Upper lobe of left lung (tissue), 4 donors: ENCODE results near the gene VAV1.

Experiments
- POLR2A ChIP-seq, 4 donors: fragments of 450-650 bp; IDR thresholded peaks; one replicate each; pipeline ENCODE4 v1.5.1; 2016 to 2017; ENCODE audit warnings: antibody characterized with exemption in 4 of 4, mild to moderate bottlenecking in 2 of 4
- POLR2AphosphoS5 ChIP-seq, 2 donors: sonication (generic); formaldehyde crosslinking; IDR thresholded peaks; one replicate each; pipeline ENCODE4 v1.5.1; 2017; ENCODE audit warnings: antibody characterized with exemption in 2 of 2
- TF ChIP-seq, protein P1 (sequence below), 6 experiments: fragments of 450-650 bp in 4 of 6; fragments of 200-600 bp in 2 of 6; sonication (generic) in 2 of 6; IDR thresholded peaks; one replicate each; pipeline ENCODE4 v1.5.1; 2016 to 2019; ENCODE audit warnings: antibody characterized with exemption in 6 of 6

DNA sequence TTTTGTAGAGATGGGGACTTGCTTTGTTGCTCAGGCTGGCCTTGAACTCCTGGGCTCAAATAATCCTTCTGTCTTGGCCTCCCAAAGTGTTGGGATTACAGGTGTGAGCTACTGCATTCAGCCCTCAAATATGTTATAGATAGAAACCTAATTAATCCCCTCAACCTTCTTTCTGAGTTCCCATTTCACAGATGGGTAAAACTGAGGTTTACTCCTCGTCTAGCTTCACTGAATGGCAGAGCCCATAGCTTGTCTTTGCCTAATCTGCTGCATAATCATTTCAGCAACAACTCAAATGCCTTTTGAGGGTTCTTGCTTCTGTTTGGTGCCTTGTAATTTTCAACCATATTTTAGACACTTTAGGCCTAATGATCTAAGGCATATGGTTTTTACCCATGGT is 78.9 kb downstream of the VAV1 start:
- TF ChIP-seq, protein P1, sequence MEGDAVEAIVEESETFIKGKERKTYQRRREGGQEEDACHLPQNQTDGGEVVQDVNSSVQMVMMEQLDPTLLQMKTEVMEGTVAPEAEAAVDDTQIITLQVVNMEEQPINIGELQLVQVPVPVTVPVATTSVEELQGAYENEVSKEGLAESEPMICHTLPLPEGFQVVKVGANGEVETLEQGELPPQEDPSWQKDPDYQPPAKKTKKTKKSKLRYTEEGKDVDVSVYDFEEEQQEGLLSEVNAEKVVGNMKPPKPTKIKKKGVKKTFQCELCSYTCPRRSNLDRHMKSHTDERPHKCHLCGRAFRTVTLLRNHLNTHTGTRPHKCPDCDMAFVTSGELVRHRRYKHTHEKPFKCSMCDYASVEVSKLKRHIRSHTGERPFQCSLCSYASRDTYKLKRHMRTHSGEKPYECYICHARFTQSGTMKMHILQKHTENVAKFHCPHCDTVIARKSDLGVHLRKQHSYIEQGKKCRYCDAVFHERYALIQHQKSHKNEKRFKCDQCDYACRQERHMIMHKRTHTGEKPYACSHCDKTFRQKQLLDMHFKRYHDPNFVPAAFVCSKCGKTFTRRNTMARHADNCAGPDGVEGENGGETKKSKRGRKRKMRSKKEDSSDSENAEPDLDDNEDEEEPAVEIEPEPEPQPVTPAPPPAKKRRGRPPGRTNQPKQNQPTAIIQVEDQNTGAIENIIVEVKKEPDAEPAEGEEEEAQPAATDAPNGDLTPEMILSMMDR (IDR thresholded peaks at IDR 0.05) = no peak
- no peak for TF ChIP-seq POLR2AphosphoS5 (IDR thresholded peaks at IDR 0.05)
- TF ChIP-seq POLR2A (IDR thresholded peaks at IDR 0.05) = no peak
